ENCODE measurements around the gene RAB11FIP4.

DNA sequence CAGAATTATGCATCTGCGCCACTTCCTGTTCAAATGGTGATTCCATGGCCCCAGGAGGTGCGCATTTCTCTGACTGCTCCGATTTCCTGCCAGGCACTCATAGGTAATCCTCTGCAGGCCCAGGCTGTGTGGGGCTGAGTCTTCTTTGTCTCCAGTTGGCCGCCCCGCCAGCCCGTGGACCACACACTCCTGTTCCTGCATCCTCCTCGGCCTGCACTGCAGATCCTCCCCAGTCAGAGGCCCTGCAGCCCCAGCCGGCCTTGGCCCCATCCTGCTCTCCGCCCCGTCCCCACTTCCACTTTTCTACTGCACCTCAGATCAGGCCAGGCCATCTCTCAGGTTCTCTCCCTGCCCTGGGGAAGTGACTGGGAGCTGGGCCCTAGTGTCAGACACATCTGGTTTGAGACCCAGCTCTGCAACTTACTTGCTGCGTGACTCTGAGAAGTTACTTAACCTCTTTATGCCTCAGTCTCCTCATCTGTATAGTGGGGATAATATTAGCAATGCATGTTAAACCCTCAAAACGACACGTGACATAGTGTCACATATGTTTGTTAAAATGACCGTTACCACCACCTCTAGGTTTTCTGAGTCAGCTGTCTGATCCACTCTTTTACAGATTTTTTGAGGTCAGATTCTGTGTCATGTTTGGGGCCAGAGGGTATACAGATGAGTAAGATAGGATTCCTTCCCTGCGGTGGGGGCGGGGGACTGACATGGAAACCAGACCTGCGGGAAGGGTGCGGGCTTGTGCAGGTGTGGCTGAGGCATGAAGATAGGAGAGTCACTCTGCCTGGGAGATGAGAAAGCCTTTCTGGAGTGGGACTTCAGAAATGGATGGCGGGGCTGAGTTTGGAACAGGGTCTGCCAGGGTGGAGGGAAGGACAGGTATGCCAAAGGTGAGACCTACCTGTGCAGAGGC is 12.8 kb downstream of the RAB11FIP4 start:
- TF ChIP-seq, protein P1, sequence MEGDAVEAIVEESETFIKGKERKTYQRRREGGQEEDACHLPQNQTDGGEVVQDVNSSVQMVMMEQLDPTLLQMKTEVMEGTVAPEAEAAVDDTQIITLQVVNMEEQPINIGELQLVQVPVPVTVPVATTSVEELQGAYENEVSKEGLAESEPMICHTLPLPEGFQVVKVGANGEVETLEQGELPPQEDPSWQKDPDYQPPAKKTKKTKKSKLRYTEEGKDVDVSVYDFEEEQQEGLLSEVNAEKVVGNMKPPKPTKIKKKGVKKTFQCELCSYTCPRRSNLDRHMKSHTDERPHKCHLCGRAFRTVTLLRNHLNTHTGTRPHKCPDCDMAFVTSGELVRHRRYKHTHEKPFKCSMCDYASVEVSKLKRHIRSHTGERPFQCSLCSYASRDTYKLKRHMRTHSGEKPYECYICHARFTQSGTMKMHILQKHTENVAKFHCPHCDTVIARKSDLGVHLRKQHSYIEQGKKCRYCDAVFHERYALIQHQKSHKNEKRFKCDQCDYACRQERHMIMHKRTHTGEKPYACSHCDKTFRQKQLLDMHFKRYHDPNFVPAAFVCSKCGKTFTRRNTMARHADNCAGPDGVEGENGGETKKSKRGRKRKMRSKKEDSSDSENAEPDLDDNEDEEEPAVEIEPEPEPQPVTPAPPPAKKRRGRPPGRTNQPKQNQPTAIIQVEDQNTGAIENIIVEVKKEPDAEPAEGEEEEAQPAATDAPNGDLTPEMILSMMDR (conservative IDR thresholded peaks at IDR 0.05 in 1 of 2, IDR thresholded peaks at IDR 0.05 in 1 of 2; ENCODE audit: low read depth in 1 of 2, low read length in 2 of 2): no peak
- no peak for TF ChIP-seq EZH2 (IDR thresholded peaks at IDR 0.05; ENCODE audit: low read length, missing control alignments)
